Inflammatory macrophage treated with lipopolysaccharide for 4 hours (primary cell): ENCODE measurements around the gene PXK.
"Not testable (repeated sequence)": the region's sequence is repeated elsewhere in the genome, so short reads cannot be mapped to it uniquely, and the experiment has no call there.

Experiments
- DNase-seq: peaks from one replicate; pipeline ENCODE4 v3.0.0-alpha.2; 2020

The PXK gene

DNA sequence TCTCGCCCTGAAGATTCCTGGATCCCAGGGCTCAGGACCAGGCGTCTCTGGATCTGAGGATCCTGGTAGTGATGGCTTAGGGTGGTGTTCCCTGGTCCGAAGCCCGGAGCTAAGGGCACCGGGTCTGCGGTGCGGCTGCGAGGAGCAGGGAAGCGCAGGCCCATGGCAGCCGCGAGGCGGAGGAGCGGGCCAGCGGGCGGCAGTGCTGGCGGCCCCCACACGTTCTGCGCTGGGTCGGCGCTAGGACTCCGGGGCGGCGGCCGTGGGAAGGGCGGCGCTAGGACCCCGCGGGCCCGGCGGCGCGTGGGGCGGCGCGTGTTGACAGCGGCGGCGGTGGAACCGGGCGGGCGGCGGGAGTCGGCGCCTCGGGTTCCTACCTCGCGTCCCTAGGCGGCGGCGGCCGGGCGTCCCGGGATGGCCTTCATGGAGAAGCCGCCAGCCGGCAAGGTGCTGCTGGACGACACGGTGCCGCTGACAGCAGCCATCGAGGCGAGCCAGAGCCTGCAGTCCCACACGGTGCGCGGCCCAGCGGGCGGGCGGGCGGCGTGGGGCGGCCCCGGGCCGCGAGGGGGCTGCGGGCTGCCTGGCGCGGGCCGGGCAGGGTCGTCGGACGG, at the start of gene PXK:
Gene PXK (plus strand): TSS at position 318 of the 614 bp plus-strand sequence. CDS start 97 bp downstream, at position 415.
- DNase-seq, result peak; percentile 81

DNA sequence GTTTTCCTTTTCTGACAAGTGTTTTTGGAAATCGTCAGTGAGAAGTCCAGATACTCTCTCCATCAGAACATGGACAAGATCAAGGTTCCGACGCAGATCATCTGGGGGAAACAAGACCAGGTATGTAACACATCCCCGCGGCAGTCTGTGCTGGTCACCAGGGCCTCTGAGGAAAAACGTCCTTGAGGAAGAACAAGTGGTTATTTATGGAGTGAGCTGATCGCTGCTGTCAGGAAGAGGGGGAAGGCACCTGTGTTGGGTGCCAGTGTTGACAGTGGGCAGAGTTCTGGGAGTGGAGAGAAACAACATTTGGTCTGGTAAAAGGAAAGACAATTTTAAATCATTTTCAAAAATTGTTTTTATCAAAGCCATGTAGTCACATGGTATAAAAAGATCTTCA, 47.4 kb upstream of the PXK start:
- DNase-seq, result no peak

DNA sequence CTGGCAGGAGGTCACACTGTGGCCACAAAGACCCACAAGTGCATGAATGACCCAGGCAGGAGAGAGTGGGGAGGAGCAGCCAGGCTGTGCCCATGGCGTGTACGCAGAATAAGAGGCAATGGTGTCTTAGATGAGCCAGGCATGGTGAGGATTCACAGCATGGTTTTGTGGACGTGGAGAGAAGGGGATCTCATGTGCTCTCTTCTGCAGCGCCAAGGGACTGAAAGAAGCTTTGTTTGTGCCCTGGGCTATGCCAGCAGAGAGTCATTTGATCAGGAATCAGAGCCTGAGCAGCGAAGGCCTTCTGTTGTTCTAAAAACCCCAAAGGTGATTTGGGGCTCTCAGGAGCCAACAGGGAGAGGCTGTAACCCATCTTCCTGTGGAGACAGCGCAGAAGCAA, 45.3 kb upstream of the PXK start:
- DNase-seq, result no peak

DNA sequence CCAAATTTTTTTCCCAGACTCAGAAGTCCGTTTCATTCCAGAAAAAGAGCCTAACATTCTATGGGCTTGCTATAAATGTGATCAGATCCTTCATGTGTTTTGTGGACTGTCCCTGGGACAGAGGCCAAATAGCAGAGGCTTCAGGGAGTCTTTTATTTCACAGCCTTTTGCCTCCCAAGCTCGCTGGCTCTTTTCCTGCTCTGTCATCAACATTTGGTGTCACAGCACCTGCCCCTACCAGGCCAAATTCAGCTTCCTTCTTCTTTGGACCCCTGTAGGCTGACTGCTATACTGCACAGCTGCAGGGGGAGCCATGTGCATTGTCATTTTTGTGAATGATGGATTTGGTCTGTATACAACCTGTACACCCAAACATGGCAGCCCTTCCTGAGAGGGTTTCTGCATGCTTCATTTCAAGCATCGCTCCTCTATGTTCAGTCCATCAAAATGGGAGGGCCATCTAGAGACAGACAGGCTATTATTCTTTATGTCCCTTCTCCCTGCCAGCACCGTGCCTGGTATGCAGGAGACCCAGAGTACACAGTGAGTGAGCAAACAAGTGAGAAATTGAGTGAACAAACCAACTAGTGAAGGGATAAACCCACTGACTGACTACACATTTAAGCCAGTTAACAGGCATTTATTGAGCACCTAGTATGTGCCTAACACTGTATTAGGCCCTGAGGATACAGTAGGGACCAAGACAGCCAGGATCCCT, 44.5 kb upstream of the PXK start:
- no peak for DNase-seq

DNA sequence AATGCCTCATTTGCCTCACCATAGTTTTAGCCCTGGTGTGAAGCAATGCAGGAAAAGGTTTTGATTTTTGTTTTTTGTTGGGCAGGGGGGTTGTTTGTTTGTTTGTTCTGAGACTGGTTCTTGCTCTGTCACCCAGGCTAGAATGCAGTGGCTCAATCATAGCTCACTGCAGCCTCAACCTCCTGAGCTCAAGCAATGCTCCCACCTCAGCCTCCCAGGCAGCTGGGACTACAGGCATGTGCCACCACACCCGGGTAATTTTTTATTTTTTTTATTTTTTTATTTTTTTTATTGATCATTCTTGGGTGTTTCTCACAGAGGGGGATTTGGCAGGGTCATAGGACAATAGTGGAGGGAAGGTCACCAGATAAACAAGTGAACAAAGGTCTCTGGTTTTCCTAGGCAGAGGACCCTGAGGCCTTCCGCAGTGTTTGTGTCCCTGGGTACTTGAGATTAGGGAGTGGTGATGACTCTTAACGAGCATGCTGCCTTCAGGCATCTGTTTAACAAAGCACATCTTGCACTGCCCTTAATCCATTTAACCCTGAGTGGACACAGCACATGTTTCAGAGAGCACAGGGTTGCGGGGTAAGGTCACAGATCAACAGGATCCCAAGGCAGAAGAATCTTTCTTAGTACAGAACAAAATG, 43.6 kb upstream of the PXK start:
- DNase-seq, result not testable (repeated sequence)

DNA sequence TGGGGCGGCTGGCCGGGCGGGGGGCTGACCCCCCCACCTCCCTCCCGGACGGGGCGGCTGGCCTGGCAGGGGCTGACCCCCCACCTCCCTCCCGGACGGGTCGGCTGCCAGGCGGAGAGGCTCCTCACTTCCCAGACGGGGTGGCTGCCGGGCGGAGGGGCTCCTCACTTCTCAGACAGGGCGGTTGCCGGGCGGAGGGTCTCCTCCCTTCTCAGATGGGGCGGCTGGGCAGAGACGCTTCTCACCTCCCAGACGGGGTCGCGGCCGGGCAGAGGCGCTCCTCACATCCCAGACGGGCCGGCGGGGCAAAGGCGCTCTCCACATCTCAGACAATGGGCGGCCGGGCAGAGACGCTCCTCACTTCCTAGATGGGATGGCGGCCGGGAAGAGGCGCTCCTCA, 42.2 kb upstream of the PXK start:
- not testable (repeated sequence) for DNase-seq

DNA sequence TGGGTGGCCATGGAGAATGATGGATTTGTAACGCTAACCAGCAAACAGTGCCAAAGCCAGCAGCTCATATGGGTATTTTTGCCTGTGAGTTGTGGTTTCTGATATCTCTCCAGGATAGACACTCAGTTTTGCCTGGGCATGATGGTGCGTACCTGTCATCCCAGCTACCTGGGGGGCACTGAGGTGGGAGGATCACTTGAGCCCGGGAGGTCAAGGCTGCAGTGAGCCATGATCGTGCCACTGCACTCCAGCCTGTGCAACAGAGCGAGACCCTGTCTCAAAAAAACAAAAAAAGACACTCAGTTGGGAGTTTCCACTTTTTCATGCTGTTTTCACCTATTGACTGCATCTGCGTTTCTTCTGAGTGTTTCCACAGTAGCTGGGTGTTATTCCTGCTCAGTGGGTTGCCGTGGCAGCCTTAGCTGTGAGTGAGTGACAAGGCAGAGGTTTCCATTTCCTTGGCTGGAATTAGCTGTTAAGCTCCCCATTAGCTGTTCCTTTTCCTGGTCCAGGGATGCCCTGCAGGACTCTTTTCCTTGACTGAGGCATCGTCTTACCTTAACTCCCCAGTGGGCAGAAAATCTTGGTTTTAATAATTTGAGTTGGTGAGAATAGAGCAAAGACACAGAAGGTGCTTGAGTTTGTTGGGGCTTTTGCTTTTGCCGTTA, 40.9 kb upstream of the PXK start:
- DNase-seq, result no peak

DNA sequence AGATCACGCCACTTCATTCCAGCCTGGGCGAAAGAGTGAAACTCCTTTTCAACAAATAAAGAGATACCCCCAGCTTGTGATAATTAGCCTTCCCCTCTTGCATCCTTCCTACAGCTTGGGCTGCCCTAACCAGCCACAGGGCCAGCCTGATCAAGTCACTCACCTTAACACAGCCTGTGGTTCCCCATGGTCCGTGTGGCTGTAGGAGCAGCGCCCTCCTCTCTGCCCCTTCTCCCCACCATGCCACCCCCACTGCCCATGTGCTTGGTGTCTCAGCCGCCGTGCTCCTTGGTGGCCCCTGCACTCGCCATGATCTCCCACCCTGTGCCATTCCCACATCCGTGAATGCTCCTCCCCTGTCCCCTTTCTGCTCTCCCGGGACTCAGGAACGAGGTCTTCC, 39.8 kb upstream of the PXK start:
- DNase-seq, result no peak

DNA sequence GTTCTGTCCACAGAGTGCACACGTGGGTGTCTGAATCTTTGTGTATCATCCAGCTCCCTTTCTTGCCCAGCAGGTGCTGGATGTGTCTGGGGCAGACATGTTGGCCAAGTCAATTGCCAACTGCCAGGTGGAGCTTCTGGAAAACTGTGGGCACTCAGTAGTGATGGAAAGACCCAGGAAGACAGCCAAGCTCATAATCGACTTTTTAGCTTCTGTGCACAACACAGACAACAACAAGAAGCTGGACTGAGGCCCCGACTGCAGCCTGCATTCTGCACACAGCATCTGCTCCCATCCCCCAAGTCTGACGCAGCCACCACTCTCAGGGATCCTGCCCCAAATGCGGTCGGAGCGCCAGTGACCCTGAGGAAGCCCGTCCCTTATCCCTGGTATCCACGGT, 39.2 kb upstream of the PXK start:
- no peak for DNase-seq

DNA sequence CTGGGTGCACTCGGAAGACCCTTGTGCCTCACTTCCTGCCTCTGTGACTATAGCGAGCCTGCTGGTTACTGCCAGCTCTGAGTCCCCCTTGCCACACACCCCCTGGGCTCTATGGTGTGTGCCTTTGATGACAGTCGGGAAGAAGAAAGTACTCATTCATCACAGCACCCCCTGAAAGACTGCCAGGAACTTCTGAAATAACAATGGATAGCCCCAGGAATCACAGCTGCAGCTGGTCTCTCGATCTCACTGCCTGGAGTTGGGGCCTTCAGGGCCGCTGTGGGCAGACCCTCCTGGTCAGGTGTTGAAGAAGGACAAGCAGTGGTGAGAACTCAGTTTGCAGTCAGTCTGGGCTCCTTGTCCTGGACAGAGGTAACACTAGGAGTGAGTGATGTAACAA, 36.4 kb upstream of the PXK start:
- DNase-seq, result no peak

DNA sequence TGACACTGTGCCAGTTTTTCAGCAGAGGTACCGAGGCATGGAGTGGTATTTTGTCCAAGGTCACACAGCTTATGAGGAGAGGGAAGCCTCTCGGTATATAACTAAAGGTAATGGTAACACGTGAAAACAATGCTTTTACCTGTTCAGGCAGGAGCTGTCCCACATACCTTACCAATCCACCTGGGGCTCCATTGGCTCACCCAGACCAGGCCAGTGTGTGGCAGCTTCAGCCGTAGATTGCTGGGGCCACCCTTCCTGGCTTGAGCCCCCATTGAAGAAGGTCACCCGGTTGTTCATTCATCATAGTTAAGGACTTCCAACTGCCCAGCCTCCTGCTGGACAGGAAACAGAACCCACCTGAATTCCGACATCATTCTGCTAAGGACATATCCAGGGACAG, 35.8 kb upstream of the PXK start:
- no peak for DNase-seq

DNA sequence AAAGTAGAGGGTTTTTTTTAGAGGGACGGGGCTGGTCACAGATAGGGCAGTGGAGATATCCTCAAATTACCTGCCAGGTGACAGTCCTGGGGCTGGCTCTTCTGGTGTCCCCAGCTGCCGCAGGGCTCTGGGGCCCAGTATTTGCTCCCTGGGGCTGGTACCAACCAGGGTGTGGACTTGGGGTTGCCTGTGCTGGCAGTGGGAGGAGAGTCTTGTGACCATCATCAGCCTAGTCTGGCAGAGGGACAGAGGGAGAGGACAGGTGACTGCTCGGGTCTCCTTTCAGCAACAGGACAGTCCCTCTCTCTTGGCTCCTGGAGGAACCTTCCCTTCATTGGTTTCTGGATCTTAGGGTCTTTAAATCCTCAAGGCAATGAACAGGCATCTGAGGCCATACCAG, 34.5 kb upstream of the PXK start:
- no peak for DNase-seq

DNA sequence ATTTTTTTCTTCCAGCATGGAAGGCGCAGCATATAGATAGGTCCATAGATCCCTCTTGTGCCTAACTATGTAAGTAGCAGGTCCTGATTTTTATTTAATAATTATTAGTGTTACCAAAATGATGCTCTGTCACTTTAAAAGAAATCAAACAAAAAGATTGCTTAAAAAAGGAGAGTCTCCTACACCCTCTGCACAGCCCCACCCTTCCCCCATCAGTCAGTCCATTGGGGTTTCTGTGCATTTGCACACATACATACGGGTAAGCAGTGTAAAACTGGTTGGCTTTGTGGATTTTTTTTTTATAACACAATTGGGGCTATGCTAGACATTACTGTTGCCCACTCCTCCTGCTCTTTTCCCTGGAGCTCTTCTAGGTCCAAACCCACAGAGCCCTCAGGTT, 33.6 kb upstream of the PXK start:
- DNase-seq, result no peak

DNA sequence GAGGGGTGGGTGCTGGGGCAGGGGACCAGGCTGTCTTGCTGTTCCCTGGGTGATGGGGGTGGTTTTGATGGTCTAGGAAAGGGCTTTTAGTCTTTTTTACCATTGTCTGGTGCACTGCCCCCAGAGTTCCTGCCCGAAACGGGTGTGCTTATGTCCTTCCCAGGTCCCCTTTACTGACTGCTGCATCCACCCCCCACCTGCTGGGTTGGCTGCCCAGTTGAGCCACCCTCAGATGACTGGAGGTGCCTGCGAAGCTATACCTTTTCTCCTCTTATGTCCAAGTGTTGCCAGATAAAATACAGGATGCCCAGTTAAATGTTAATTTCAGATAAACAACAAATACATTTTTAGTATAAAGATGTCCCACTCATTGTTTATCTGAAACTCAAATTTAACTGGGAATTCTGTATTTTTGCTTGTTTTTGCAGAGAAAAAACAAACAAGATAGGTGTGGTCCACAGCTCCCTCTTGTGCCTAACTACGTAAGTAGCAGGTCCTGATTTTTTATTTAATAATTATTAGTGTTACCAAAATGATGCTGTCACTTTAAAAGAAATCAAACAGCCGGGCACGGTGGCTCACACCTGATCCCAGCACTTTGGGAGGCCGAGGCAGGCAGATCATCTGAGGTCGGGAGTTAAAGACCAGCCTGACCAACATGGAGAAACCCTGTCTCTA, 32.7 kb upstream of the PXK start:
- peak; percentile 35 for DNase-seq

DNA sequence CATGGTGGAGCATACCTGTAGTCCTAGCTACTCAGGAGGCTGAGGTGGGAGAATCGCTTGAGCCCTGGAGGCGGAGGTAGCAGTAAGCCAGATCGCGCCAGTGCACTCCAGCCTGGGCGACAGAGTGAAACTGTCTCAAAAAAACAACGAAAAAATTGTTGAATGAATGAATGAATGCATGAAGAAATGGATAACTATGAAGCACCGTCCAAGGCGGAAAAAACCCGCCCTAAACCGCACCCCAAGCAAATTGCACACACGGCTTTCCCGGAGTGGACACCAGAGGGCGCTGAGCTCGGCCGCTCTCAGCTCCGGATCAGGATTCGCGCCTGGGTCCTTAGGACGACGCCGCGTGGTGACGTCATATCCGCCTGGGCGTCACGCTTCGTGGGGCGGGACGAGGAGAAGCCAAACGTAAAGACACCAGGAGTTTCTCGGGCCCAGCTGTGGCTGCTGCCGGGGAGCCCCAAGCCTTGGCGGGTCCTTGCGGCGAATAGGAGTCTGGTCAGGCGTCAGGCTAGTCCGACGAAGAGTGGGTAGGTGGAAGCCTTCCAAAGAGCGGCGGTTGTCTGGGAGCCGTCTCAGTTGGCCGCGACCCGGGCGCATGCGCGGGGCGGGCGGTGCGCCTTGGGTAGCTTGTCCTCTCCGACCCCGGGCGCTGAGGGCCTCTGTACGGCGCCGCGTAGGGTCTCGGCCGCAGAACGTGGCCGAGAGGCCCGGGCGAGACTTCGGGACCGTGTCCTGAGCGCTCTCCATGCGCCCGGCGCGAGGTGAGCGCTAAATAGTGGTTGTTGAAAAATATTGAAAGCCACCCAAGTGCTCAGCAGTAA, 26.6 kb upstream of the PXK start, which contains the start of the genes HTD2 and RPP14:
Gene HTD2 (plus strand): TSS at position 639 of the 830 bp plus-strand sequence. CDS start 11,094 bp downstream, outside the sequence.
Gene RPP14 (plus strand): TSS at position 364 of the 830 bp plus-strand sequence. CDS start 4,085 bp downstream, outside the sequence.
- DNase-seq, result peak; percentile 99

DNA sequence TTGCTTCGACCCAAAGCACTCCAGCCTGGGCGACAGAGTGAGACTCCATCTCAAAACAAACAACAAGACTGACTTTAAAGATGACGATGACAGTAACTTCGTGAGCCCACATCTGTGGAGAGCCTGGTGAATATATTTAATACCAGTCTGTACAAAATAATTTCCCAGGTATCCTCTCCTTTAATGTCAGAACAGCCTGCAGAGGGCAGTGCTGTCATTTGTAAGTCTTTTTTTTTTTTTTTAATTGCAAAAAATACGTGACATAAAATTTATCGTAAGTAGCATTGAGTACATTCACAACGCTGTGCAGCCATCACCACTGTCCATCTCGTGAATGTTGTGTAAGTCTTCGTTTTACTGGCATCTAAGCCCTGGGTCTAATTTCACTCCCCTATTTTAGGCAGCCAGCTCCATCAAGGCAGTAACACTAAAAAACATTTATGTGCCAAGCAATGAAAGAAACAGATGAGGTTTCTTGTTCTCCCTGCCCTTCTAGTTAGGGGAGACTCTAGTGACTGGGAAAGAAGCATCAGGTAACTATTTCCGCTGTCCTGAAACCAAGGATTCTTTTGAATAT, 25.0 kb upstream of the PXK start:
- DNase-seq, result peak; percentile 56

DNA sequence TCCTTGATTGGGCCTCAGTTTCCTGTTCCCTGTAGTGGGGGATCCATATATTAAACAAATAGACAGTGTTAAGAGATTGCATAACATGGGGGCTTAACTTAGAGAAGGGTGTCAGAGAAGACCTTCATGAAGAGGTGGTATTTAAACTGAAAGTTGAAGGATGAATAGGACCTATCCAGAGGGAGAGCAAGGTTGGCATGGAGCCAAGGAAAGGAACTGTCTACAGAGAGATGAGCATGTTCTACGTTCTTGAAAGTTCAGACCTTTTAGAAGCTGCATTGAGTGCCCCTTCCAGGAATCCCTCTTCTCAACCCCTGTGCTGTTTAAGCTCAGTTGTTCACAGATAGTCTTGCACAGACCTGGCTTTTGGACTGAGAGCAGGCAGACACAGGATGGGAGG, 24.0 kb upstream of the PXK start:
- no peak for DNase-seq

DNA sequence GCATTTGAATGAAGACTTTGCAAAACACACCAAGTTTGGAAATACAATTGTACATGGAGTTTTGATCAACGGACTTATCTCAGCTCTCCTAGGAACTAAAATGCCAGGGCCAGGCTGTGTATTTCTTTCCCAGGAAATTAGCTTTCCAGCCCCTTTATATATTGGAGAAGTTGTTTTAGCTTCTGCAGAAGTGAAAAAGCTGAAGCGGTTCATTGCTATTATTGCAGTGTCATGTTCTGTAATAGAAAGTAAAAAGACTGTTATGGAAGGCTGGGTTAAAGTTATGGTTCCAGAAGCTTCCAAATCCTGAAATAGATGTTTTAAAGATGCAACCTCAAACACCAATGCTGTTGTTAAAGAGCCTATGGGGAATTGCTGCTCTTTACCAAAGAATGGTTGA, 14.9 kb upstream of the PXK start:
- peak; percentile 56 for DNase-seq

DNA sequence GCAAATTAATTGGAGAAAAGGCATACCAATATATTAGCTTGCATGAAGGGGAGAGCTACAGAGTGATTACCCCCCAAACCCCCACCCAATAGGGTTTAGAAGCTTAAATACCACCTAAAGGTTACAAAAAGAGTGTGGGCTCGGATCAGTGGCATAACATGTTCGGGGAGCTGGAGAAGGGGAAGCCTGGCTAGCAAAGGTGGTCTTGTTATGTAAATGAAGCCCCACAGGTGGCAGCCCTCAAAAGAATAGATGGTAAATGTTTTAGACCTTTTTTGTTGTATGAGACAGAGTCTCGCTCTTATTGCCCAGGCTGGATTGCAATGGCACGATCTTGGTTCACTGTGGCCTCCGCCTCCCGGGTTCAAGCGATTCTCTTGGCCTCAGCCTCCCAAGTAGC, 10.9 kb upstream of the PXK start:
- DNase-seq, result no peak

DNA sequence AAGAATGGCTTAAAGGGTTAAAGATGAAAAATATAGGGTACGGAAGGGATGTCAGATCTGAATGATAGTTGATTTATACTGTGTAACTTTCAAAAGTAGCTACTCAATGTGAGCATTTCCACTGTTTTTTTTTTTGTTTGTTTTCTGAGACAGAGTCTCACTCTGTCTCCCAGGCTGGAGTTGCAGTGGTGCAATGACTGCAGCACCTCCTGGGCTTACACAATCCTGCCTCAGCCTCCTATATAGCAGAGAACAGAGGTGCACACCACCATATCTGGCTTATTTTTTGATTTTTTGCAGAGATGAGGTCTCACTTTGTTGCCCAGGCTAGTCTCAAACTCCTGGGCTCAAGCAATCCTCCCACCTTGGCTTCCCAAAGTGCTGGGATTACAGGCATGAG, 9.9 kb upstream of the PXK start:
- no peak for DNase-seq

DNA sequence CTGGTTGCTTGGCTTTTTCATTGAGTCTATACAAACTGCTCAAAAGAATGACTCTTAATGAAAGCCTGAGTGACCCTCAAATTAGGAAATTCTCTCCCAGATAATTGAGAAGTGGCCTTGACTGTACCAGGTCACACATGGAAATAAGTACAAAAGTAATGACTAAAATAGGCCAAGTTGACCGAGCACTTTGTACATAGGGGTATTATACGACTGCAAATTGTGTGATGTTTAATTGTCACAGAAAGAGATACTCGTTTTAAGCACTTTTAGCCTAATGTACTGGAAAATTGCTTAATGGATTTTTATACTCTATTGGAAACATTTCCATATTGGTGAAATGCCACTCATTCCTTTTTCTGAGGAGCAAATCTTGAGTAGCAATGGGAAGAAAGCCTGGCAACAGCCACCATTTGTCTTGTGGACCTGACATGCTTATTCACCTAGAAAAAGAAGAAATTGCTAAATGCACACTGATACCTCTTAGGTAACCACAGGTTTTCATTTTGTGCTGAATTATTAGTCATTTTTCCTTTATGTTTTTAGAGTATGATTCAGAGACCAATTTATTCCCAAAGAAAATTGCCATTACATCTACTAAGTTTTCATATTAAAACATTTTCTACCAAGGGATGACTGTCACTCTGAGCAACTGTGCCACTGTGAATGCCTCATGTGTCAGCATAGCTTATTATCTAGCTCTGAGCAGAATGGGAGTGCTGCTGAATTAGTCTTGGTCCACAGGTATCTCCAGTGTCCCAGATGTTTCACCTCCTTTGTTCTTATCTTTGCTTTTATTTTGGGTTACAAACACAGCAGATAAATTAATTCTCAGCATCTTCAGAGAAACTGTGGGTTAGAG, 8.9 kb upstream of the PXK start:
- no peak for DNase-seq
